Activated CD4-positive, CD25-positive, alpha-beta regulatory T cell treated with anti-CD3 and anti-CD28 coated beads, Interleukin-2, amount 50 U/mL, for 24 hours (primary cell): ENCODE data around the gene MYB.

Experiments
- ATAC-seq, 2 donors: fragments of 150-1000 bp; cut with Tn5 transposase; one replicate each; pipeline ENCODE4 v1.10.0; 2021; ENCODE audit warnings: mild to moderate bottlenecking in 1 of 2, moderate library complexity in 1 of 2

MYB gene

DNA sequence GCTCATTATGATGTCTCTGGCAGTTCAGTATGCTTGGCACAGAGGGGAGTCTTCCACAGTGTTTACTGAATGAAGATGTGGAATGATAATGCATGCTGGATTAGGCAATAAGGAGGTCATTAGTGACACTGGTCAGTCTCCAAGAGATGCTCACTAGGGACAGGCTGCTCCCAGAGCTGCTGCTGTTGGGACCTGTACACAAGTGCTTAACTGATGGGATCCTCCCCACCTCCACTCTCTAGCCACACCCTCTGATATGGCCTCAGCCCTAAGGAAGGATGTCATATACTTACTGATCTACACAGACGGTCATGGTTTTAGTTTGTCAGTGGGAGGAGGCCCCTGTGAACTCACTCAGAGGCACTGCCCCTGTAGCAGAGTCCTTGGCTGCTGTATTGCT lies 73.4 kb downstream of the MYB start:
- no peak for ATAC-seq

DNA sequence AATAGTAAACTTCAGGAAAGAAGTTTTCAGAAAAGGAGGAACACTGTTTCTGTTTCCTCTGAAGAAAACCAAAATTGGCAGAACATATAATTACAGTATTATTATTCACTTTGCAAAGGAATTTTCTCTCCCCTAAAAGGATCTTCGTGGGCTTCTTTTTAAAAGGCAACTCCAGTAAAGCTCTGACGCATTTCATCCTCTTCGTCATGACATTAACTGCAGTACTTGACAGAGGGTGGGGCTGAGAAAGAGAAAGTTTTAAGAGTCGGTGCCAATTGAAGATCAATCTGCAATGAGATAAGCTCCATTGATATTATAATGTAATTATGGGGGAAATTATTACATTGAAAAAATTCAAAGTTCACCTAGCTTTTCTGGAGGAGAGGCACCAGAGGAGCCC lies 75.8 kb downstream of the MYB start:
- ATAC-seq = no peak

DNA sequence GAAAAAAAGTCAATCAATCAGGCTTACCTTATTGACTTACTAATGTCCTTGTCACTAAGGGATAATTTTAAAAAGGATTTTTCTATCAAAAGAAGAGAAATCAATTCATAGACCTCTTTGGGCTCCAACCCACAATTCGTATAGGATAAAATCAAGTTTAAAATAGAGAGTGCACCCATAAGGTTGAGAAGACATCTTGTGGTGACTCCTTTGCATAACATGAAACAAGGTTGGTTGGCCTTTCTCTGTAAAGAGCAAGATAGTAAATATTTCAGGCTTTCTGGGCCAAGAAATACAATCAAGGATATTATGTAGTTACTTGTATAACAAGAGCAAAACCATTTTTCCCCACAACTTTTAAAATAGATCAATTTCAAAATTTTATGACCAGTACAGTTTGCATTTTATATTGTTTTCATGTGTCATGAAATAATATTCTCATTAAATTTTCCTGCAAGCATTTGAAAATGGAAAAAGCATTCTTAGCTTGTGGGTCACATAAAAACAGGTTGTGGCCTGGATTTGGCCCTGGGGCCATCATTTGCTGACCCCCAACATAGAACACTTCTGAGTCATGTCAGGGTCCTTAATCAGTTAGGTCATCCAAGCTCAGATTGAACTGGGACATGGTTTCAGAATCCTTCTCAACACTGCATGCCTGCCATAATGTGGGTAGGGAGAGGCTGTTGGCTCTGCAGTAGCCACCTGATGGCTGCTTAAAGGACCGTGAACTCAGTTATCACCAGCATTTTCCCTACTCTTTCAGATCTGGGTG lies 76.7 kb downstream of the MYB start:
- no peak for ATAC-seq

DNA sequence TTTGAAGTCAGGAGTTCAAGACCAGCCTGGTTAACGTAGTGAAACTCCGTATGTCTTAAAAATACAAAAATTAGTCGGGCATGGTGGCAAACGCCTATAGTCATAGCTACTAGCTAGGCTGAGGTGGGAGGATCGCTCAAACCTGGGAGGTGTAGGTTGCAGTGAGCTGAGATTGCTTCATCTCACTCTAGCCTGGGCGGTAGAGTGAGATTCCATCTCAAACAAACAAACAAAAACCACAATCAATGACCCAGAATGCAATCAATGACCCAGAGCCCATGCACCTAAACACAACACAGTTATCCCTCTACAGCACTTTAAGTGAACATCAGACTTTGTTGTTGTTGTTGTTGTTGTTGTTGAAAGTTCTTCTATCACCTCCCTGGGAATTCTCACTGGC lies 77.9 kb downstream of the MYB start:
- ATAC-seq = no peak

DNA sequence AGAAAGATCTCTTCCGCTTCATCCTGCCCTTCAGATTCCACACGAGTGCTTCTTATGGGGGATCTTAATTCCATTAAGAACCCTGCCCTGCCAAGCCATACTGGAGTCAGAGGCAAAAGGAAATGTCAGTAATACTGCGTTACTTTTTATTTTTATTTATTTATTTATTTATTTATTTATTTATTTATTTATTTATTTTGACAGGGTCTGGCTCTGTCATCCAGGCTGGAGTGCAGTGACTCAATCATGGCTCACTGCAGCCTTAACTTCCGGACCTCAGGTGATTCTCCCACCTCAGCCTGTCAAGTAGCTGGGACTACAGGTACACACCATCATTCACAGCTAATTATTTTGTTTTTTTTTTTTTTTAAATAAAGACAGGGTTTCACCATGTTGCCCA lies 79.5 kb downstream of the MYB start:
- ATAC-seq = no peak

DNA sequence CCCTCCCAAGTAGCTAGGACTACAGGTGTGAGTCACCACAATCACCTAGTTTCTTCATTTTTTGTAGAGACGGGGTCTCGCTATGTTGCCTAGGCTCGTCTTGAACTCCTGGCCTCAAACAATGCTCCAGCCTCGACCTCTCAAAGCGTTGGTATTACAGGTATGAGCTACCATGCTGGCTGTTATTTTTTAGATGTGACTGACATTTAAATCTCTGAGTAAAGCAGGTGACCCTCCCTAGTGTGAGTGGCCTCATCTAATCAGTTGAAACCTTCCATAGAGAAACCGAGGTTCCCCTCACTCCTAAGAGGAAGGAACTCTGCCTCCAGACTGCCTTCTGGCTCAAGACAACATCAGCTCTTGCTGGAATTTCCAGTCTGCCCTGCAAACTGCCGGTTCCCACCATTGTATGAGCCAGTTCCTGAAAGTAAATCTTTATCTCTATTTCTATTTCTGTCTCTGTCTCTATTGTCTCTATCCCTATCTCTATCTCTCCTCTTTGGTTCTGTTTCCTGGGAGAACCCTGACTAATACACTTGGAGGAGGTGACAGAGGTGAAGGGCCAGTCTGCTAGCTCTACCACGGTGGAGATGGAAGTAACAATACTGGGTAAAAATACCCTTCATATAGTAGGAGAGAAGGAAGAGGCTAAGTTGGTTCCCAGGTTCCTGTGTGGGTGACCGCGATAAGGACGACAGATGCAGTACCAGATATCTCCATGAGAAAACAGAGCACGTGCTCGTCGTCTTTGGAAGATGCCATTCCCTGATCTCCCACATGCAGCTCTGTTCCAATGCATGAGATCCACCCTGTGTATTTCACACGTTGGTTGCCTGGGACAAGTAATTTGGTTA lies 81.0 kb downstream of the MYB start:
- no peak for ATAC-seq

DNA sequence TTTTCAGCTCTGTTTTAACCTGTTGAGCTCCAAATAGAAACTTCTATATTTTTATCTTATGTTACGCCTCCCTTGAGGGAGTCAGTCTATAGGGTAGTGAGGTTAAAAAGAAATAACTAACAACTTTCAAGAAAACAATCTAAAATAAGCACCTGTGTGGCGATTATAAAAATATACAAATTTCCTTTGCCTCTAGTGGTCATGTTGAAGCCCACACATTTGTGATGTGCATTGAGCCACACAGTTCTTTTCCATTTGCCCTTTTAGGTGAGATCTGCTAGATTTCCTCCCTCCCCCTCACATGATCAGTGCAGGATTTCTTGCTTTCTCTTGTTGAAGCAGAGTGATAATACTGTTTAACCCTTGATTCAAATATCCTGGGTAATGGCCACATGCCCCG lies 84.2 kb downstream of the MYB start:
- no peak for ATAC-seq

DNA sequence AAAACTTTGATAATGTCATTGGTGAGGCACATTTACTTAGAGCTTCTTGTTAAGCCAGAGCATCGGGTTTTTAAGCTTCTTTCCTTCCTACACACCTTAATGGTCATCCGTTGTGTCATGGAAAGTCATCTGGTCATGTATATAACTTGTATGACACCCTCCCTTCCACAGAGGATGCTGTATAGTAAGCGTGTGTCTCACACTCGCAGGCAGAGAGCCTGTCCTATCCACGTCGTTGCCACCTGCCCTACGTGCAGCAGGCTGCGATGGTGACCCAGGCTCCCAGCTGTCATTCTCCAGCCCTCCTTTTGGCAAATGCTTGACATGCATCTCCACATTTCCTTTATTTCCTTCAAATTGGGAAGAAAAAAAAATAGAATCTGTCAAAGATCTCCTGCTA lies 85.6 kb downstream of the MYB start:
- no peak for ATAC-seq

DNA sequence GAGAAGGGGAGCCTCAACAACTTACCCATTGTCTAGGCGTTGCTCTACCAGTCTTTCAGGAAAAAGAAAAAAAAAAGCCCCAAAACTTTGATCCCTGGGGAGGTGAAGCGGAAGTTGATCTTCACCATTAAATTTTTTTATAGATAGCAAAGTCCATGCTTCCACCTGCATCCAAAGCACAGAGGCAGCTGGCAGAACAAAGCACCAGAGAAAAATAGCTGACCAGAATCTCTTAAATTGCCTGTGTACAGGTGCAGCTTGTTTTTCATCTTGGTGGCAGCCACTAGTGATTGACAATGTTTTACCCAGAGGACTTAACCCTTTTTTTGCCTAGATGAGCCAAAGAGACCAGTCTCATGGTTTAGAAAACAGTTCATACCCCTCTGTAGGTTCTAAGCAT lies 86.0 kb downstream of the MYB start:
- no peak for ATAC-seq

DNA sequence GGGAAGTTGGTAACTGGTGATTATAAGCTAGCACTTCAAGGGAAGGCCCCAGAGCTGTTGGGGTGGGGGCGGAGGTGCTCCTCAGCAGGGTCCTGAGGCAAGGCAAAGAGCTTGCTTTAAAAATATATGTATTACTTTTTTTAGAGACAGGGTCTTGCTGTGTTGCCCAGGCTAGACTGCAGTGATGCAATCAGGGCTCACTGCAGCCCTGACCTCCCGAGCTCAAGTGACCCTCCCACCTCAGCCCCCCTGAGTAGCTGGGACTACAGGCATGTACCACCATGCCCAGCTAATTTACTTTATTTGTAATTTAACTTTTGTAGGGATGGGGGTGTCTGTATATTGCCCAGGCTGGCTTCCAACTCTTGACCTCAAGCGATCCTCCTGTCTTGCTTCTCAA lies 87.2 kb downstream of the MYB start:
- no peak for ATAC-seq

DNA sequence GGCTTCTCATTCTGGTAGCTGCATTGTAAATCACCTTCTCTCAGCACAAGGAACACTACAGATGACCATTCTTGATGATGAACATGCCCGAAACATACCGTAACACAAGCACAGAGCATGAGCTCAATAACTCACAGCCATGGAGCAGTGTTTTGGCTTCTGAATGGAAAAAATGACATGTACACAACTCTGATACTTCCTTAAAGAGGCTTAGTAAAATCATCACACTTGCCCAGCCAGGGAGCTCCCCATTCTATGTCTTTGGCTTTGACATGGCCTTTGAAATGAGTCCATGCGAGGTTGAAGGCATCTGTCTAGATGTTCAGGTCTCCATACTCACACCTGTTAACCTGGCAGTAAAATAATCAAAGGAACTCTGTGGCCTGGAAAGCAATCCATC lies 87.6 kb downstream of the MYB start:
- no peak for ATAC-seq
